ENCODE results near the gene GAB2. TPM values are rescaled to one million over a fixed set of nuclear protein-coding genes. Genes with fewer than 3 reads are reported as not detected.
A peak's percentile ranks its signal among the peaks of the same experiment; 100 is the strongest.
"Not testable (repeated sequence)": the region's sequence is repeated elsewhere in the genome, so short reads cannot be mapped to it uniquely, and the experiment has no call there.

The GAB2 gene
- total and polyA plus RNA-seq, 5 experiments from 2014 or later: 0.16 to 3.0 (median 1.0) TPM; not detected in 1

- DNase-seq (no peak), ATAC-seq (no peak)
- Mint-ChIP-seq H3K27me3 (peaks cover 0 to 3% (median 0%) of the 10 kb centered on the region in 5 donors), H3K4me1 (peaks cover 0 to 2% (median 0%) of the 10 kb centered on the region in 4 donors), H3K36me3 (peaks cover 0 to 5% (median 1%) of the 10 kb centered on the region in 3 donors), H3K9me3 (peaks cover 0 to 7% (median 0%) of the 10 kb centered on the region in 9 donors), H3K27ac (no peak overlapping the region), H3K4me3 (no peak overlapping the region)
- POLR2A ChIA-PET: interaction anchor here (0.5 kb wide), 1 partner anchor 49 kb away, joined by 3 read pairs; no protein-coding TSS in a partner anchor
Observed at GRCh38 chr11:78251083-78251775, 166.4 kb downstream of the GAB2 start.

DNA sequence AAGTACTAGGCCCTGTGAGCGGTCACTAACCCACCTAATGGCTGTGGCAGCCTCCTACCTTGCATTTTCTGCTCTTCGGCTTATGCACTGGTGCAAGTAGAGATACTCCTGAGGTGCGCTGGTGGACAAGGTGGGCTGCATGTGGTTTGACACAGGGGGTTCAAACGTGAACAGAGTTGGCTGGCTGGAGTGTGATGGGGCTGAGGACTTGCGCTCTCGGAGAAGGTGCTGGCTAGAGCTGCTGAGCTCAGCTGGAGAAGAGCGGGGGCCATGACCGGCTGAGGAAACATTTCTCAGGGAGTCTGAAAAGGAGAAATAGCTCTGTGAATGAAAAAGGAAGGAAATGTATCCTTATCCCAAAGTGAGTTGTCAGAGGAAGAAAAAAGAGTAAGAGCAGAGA is 167.5 kb downstream of the GAB2 start:
- peaks cover 0 to 5% (median 1%) of the 10 kb centered on the region in 3 donors for H3K36me3 Mint-ChIP-seq
- peak overlapping the region in 1 of 10 donors; percentile 28 for H3K27ac Mint-ChIP-seq
- ATAC-seq (no peak), DNase-seq (no peak)
- peaks cover 0 to 2% (median 0%) of the 10 kb centered on the region in 4 donors for H3K4me1 Mint-ChIP-seq
- peaks cover 0 to 11% (median under 1%) of the 10 kb centered on the region in 9 donors for H3K9me3 Mint-ChIP-seq
- H3K27me3 Mint-ChIP-seq: peaks cover 0 to 3% (median 0%) of the 10 kb centered on the region in 5 donors
- no peak overlapping the region for H3K4me3 Mint-ChIP-seq
- POLR2A ChIA-PET: no interaction called here

GRCh38 chr11:78248903-78249302 is 168.7 kb downstream of the GAB2 start:
- peaks cover 0 to 5% (median 2%) of the 10 kb centered on the region in 3 donors for H3K36me3 Mint-ChIP-seq

GRCh38 chr11:78248191-78248590 is 169.4 kb downstream of the GAB2 start:
- no peak overlapping the region for H3K4me3 Mint-ChIP-seq
- no peak overlapping the region for H3K27ac Mint-ChIP-seq
- DNase-seq (no peak), ATAC-seq (no peak)
- H3K9me3 Mint-ChIP-seq: peaks cover 0 to 15% (median 2%) of the 10 kb centered on the region in 9 donors
- POLR2A ChIA-PET: no interaction called here
- H3K4me1 Mint-ChIP-seq: peaks cover 0 to 6% (median 2%) of the 10 kb centered on the region in 4 donors
- no peaks in the 10 kb centered on the region for H3K27me3 Mint-ChIP-seq
- H3K36me3 Mint-ChIP-seq: peaks cover 0 to 5% (median 4%) of the 10 kb centered on the region in 3 donors

More at GRCh38 chr11:78248903-78249302, 168.7 kb downstream of the GAB2 start:
- ATAC-seq: no peak
- H3K27me3 Mint-ChIP-seq: peaks cover 0 to 3% (median 0%) of the 10 kb centered on the region in 5 donors
- no peak overlapping the region for H3K4me3 Mint-ChIP-seq
- H3K4me1 Mint-ChIP-seq: peaks cover 0 to 6% (median 1%) of the 10 kb centered on the region in 4 donors
- DNase-seq: no peak
- POLR2A ChIA-PET: no interaction called here
- peaks cover 0 to 15% (median 2%) of the 10 kb centered on the region in 9 donors for H3K9me3 Mint-ChIP-seq
- H3K27ac Mint-ChIP-seq: no peak overlapping the region

DNA sequence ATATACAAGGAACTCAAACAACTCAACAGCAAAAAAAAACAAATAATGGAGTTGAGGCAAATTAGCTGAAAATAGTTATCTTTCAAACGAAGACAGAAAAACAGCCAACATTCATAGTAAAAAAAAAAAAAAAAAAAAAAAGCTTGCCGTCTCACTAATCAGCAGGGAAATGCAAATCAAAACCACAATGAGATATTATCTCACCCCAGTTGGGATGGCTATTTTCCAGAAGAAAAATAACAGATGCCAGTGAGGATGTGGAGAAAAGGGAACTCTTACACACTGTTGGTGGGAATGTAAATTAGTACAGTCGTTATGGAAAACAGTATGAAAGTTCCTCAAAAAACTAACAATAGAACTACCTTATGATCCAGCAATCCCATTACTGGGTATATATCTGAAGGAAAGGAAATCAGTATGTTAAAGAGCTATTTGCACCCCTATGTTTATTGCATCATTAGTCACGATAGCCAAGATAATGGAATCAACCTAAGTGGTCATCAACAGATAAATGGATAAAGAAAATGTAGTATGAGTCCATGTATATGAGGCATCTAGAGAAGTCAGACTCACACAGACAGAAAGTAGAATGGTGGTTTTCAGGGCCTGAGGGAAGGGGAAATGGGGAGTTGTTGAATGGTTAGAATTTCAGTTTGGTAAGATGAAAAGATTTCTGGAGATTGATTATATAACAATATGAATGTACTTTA is 172.9 kb downstream of the GAB2 start:
- no peak for DNase-seq
- H3K27ac Mint-ChIP-seq: peak overlapping the region in 2 of 10 donors; percentile 3 to 63

DNA sequence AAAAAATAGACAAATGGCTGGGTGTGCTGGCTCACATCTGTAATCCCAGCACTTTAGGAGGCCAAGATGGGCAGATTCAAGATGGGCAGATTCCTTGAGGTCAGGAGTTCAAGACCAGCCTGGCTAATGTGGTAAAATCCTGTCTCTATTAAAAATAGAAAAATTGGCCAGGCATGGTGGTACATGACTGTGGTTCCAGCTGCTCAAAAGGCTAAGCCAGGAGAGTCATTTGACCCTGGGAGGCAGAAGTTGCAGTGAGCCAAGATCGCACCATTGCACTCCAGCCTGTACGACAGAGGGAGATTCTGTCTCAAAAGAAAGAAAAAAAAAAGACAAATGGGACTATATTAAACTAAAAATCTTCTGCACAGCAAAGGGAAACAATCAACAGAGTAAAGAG is 173.5 kb downstream of the GAB2 start:
- H3K27ac Mint-ChIP-seq: peak overlapping the region in 1 of 10 donors; percentile 63

More for the DNA sequence above, 172.9 kb downstream of the GAB2 start:
- Mint-ChIP-seq H3K9me3 (peaks cover 0 to 36% (median 22%) of the 10 kb centered on the region in 9 donors), H3K4me3 (no peak overlapping the region), H3K27me3 (no peaks in the 10 kb centered on the region), H3K4me1 (peaks cover 0 to 6% (median under 1%) of the 10 kb centered on the region in 4 donors), H3K36me3 (peaks cover 0 to 17% (median 15%) of the 10 kb centered on the region in 3 donors)
- no peak for ATAC-seq
- POLR2A ChIA-PET: no interaction called here

DNA sequence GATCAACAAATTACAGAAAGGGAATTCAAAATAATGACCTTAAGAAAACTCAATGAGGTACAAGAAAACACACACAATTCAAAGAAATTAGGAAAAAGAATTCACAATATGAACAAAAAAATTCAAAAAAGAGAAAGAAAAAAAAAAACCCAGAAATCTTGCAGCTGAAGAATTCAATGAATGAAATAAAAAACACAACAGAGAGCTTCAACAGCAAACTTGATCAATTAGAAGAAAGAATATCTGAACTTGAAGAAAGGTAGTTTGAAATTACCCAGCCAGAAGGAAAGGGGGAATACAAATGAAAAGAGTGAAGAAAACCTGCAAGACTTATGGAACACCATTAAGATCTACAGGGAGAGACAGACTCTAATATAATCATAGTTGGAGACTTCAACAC is 176.1 kb downstream of the GAB2 start:
- POLR2A ChIA-PET: no interaction called here
- Mint-ChIP-seq H3K36me3 (peaks cover 0 to 23% (median 10%) of the 10 kb centered on the region in 3 donors), H3K9me3 (peaks cover 0 to 37% (median 25%) of the 10 kb centered on the region in 9 donors), H3K27me3 (peaks cover 0 to 5% (median 0%) of the 10 kb centered on the region in 5 donors), H3K4me1 (peaks cover 0 to 6% (median under 1%) of the 10 kb centered on the region in 4 donors), H3K4me3 (no peak overlapping the region), H3K27ac (no peak overlapping the region)
- no peak for ATAC-seq
- no peak for DNase-seq

More for the DNA sequence above, 173.5 kb downstream of the GAB2 start:
- no peak for ATAC-seq
- peaks cover 0 to 36% (median 22%) of the 10 kb centered on the region in 9 donors for H3K9me3 Mint-ChIP-seq
- no peak for DNase-seq
- H3K4me3 Mint-ChIP-seq: no peak overlapping the region
- peaks cover 0 to 17% (median 15%) of the 10 kb centered on the region in 3 donors for H3K36me3 Mint-ChIP-seq
- H3K4me1 Mint-ChIP-seq: peaks cover 0 to 6% (median under 1%) of the 10 kb centered on the region in 4 donors
- POLR2A ChIA-PET: no interaction called here
- H3K27me3 Mint-ChIP-seq: peaks cover 0 to 2% (median 0%) of the 10 kb centered on the region in 5 donors

GRCh38 chr11:78239781-78240180 is 177.8 kb downstream of the GAB2 start:
- Mint-ChIP-seq H3K36me3 (peaks cover 0 to 23% (median 10%) of the 10 kb centered on the region in 3 donors), H3K27ac (peak overlapping the region in 1 of 10 donors; percentile 24)

DNA sequence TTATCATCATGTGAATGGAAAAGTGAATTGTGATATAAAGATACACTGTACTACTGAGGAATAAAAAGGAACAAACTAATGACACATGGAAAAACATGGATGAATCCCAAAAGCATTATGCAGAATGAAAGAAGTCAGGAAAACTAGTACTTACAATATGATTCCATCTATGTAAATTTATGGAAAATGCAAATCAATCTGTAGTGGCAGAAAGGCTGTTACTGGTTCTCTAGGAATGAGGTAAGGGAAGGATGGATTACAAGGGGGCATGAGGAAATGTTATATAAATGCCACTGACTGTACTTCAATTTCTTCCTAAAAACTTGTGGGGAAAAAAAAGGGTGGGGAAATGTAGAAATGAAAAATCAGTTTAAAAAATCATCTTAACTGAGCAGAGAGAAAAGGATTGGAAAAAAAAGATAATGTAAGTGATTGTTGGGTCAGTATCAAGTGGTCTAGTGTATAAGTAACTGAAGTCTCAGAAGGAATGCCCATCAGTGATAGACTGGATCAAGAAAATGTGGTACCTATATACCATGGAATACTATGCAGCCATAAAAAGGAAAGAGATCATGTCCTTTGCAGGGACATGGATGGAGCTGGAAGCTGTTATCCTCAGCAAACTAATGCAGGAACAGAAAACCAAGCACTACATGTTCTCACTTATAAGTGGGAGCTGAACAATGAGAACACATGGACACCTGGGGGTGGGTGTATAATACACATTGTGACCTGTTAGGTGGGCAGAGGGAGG is 180.2 kb downstream of the GAB2 start:
- Mint-ChIP-seq H3K27me3 (peaks cover 0 to 5% (median 0%) of the 10 kb centered on the region in 5 donors), H3K4me3 (no peak overlapping the region), H3K27ac (peak overlapping the region in 1 of 10 donors; percentile 58), H3K36me3 (peaks cover 0 to 20% (median 10%) of the 10 kb centered on the region in 3 donors), H3K9me3 (peaks cover 0 to 31% (median 18%) of the 10 kb centered on the region in 9 donors), H3K4me1 (no peaks in the 10 kb centered on the region)
- DNase-seq (no peak), ATAC-seq (no peak)
- POLR2A ChIA-PET: interaction anchor here (0.5 kb wide), 1 partner anchor 465 kb away, joined by 5 read pairs; no protein-coding TSS in a partner anchor

More at GRCh38 chr11:78239781-78240180, 177.8 kb downstream of the GAB2 start:
- POLR2A ChIA-PET: no interaction called here
- H3K4me1 Mint-ChIP-seq: peaks cover 0 to 6% (median under 1%) of the 10 kb centered on the region in 4 donors
- no peak for ATAC-seq
- H3K27me3 Mint-ChIP-seq: peaks cover 0 to 5% (median 0%) of the 10 kb centered on the region in 5 donors
- H3K9me3 Mint-ChIP-seq: peaks cover 0 to 36% (median 20%) of the 10 kb centered on the region in 9 donors
- H3K4me3 Mint-ChIP-seq: no peak overlapping the region
- no peak for DNase-seq

- H3K27ac Mint-ChIP-seq: no peak overlapping the region
- ATAC-seq: no peak
- DNase-seq: no peak
- H3K27me3 Mint-ChIP-seq: peaks cover 0 to 5% (median 0%) of the 10 kb centered on the region in 5 donors
- peaks cover 0 to 14% (median 4%) of the 10 kb centered on the region in 9 donors for H3K9me3 Mint-ChIP-seq
- peaks cover 2 to 11% (median 7%) of the 10 kb centered on the region in 4 donors for H3K4me1 Mint-ChIP-seq
- H3K36me3 Mint-ChIP-seq: peaks cover 0 to 7% (median 0%) of the 10 kb centered on the region in 3 donors
- POLR2A ChIA-PET: interaction anchor here (0.6 kb wide), 1 partner anchor 86 kb away, joined by 5 read pairs; no protein-coding TSS in a partner anchor
- no peak overlapping the region for H3K4me3 Mint-ChIP-seq
Observed at GRCh38 chr11:78234006-78234405, 183.6 kb downstream of the GAB2 start.

GRCh38 chr11:78233046-78233445 is 184.6 kb downstream of the GAB2 start:
- H3K27ac Mint-ChIP-seq, H3K27me3 Mint-ChIP-seq, ATAC-seq, POLR2A ChIA-PET, H3K36me3 Mint-ChIP-seq, H3K4me3 Mint-ChIP-seq, DNase-seq: not testable (repeated sequence)
- H3K9me3 Mint-ChIP-seq: peaks cover 0 to 14% (median 2%) of the 10 kb centered on the region in 9 donors
- peaks cover 2 to 11% (median 11%) of the 10 kb centered on the region in 4 donors for H3K4me1 Mint-ChIP-seq

- POLR2A ChIA-PET: no interaction called here
- Mint-ChIP-seq H3K4me1 (peaks cover 2 to 21% (median 11%) of the 10 kb centered on the region in 4 donors), H3K4me3 (no peak overlapping the region), H3K9me3 (peaks cover 0 to 3% (median 0%) of the 10 kb centered on the region in 9 donors), H3K27me3 (no peaks in the 10 kb centered on the region), H3K27ac (no peak overlapping the region), H3K36me3 (peaks cover 0 to 1% (median 0%) of the 10 kb centered on the region in 3 donors)
- no peak for DNase-seq
- ATAC-seq: no peak
Observed at GRCh38 chr11:78231962-78232501, 185.6 kb downstream of the GAB2 start.
